Breast epithelium (tissue), 3 donors: ENCODE results near the gene DPP8.

Experiments used
- POLR2AphosphoS5 ChIP-seq, 3 donors: sonication (generic); formaldehyde crosslinking; IDR thresholded peaks; one replicate each; pipeline ENCODE4 v1.6.1; 2017; ENCODE audit warnings: antibody characterized with exemption in 3 of 3
- TF ChIP-seq, protein P1 (sequence below), 3 donors: fragments of 450-650 bp; IDR thresholded peaks; one replicate each; pipeline ENCODE4 v1.5.1; 2016 to 2017; ENCODE audit warnings: antibody characterized with exemption in 3 of 3, mild to moderate bottlenecking in 3 of 3, moderate library complexity in 3 of 3

DNA sequence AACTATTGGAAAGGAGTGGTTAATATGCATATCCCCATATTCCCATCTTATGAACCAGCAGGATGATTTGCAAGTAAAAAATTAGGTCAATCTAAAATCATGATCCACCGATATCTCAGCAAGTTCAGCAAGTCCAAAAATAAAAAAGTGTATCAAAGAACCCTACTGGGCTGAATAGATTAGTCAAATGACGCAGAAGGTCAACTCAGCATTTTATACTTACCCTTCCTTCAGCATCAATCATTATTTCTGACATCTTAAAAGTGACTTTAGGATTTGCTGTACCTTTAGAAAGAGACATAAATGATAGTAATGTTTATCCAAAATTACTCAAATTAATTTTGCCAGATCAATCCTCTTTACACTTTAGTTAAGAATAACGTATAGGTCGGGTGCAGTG, 32.6 kb downstream of the DPP8 start:
- TF ChIP-seq, protein P1, sequence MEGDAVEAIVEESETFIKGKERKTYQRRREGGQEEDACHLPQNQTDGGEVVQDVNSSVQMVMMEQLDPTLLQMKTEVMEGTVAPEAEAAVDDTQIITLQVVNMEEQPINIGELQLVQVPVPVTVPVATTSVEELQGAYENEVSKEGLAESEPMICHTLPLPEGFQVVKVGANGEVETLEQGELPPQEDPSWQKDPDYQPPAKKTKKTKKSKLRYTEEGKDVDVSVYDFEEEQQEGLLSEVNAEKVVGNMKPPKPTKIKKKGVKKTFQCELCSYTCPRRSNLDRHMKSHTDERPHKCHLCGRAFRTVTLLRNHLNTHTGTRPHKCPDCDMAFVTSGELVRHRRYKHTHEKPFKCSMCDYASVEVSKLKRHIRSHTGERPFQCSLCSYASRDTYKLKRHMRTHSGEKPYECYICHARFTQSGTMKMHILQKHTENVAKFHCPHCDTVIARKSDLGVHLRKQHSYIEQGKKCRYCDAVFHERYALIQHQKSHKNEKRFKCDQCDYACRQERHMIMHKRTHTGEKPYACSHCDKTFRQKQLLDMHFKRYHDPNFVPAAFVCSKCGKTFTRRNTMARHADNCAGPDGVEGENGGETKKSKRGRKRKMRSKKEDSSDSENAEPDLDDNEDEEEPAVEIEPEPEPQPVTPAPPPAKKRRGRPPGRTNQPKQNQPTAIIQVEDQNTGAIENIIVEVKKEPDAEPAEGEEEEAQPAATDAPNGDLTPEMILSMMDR (IDR thresholded peaks at IDR 0.05) = no peak
- no peak for TF ChIP-seq POLR2AphosphoS5 (IDR thresholded peaks at IDR 0.05)
